ENCODE measurements around the gene NMU.
"Not testable (repeated sequence)": the region's sequence is repeated elsewhere in the genome, so short reads cannot be mapped to it uniquely, and the experiment has no call there.

Gene NMU

GRCh38 chr4:55553441-55554201 lies 82.5 kb downstream of the NMU start:
- no peak for DNase-seq

DNA sequence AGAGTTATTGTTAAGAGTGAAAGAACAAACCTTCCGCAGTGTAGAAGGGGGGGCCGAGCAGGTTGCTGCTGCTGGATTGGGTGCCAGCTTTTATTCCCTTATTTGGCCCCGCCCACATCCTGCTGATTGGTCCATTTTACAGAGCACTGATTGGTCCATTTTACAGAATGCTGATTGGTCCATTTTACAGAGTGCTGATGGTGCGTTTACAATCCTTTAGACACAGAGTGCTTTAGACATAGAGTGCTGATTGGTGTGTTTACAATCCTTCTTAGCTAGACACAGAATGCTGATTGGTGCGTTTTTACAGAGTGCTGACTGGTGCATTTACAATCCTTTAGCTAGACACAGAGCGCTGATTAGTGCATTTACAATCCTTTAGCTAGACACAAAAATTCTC lies 84.1 kb downstream of the NMU start:
- DNase-seq, result not testable (repeated sequence)

DNA sequence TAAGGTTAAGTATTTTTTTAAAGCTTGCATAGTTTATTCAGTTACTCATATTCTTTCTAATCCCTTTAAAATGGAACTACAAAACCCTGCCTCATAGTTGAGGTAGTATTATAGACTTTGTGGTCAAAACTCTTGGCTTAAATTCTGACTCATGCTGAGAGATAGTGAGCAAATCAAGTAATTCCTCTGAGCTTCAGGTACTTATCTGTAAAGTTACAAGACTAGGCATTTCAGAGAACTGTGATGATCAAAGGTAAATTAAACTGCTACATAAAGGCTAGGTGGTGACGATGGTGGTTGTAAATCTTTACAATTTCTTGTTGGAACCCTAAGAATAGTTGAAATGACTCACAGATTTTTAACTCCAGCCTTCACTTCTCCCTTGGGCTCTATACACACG lies 86.2 kb downstream of the NMU start:
- no peak for DNase-seq

GRCh38 chr4:55547918-55548317 lies 88.2 kb downstream of the NMU start:
- DNase-seq, result no peak

GRCh38 chr4:55547466-55547770 lies 88.7 kb downstream of the NMU start:
- no peak for DNase-seq

GRCh38 chr4:55546756-55547465 lies 89.2 kb downstream of the NMU start, which contains the start of gene CLOCK:
TSS of gene CLOCK (minus strand) at chr4:55546909. CDS start at chr4:55482785, 64,124 bp downstream.
- peak in 1 of 2 experiments; percentile 60 for DNase-seq

DNA sequence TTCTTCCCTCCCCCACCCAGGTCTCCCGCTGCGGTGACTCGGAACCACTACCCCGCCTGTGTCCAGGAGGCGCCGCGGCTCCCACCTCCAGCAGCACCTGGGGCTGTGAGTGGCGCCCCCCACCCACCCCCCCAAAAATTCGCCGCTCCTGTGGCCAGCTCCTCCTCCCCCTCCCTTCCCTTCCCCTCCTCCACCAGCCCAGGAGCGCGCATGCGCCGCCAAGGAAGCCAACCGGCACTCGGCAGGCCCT lies 89.7 kb downstream of the NMU start:
- DNase-seq, result no peak

GRCh38 chr4:55545641-55546505 lies 90.2 kb downstream of the NMU start:
- peak in 1 of 2 experiments; percentile 21 for DNase-seq
